AML-193 (cell line): ENCODE results near the gene OMP.

ENCODE experiments used
- DNase-seq, 2 experiments: peaks; one replicate each; lab custom pipeline; 2025; lab: John Stamatoyannopoulos, UW

OMP gene

DNA sequence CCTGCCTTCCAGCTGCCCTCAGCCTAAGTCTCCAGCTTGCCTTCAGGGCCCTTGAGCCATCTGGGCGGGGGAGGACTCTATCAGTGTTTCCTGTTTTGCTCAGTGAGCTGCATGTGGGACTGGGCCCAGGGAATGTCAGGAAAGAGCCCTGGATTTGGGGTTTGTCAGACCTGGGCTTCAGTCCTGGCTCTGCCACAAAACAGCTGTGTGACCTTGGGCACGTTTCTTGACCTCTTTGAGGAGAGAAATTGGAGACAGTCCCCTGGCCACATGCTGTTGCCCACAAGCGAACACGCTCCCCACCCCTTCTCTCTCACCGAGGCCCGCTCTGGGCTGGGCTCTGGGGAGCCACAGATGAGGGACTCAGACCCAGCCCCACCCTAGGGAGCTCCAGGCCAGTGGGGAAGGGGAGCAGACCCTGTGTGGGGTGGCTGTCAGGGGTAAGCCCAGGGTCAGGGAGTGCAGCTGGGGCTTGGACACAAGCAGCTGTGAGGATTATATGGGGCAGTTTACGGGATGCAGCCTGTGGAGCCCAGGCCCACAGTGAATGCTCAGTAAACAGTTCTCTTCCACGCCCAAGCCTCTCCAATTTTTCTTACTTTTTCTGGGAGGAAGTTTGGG lies 37.7 kb downstream of the OMP start:
- DNase-seq: no peak

DNA sequence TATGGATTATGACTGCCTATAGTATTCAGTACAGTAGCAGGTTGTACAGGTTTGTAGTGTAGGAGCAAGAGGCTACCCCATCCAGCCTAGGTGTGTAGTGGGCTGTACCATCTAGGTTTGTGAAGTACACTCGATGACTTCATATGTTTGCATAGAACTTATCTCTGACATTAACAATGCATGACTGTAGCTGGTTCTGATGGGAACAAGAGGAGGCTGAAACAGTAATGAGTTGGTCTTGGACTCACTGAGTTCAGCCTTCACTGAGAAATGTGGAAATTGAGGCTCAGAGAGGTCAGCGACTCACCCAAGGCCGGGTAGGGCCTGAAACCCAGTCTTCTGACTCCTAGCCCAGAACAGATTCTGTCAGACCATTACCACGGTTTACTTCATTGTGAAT lies 38.4 kb downstream of the OMP start:
- no peak for DNase-seq

DNA sequence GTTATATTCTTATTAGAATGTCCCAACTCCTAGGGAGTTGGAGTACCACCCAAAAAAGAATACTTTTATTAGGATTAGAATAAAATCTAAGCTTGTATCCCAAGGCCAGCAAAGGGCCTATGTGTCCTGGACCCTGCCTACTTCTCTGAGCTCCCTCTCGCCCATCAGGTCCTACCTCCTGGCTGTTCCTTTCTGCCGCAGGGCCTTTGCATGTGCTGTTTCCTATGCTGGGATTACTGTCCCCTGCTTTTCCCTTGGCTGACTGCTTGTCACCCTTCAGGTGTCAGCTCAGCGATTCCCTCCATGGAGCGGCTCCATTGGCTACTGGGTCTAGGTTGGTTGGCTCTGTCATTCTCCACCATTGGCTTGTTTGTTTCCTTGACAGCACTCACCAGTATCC lies 38.8 kb downstream of the OMP start:
- no peak for DNase-seq

DNA sequence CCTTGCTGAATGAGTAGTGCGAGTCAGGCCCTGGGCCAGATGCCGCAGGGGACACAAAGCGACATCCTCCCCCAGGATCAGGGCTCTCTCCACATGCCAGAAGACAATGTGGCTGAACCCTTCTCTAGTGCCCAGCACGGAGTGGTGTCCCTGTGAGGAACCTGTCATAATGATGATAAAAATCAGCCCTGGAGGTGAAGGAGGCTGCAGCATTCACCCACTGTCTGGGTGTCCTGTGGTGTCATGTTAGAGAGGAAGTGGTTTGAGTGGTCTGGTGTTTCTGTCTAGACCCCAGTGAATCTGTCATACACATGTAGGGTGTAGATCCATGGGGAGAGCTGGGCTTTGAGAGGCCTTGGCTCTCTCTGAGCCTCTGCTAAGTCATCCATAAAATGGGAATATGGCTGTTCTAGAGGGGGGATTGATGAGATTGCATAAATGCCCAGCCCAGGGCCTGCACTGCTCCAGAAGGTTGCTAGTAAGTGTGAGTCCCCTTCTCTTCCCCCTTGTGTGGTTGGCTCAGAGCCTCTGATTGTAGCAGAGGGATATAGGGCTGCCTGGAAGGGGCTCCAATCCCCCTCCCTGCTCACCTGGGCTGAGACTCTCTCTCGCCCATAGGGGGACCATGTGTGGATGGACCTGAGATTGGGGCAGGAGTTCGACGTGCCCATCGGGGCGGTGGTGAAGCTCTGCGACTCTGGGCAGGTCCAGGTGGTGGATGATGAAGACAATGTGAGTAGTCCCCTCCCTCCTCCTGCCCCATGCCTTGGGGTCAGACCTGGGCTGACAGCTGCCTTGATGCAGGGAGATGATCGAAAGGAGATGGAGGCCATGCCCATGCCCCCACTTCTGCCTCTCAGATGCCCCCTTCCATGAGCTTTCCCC lies 39.7 kb downstream of the OMP start:
- no peak for DNase-seq

DNA sequence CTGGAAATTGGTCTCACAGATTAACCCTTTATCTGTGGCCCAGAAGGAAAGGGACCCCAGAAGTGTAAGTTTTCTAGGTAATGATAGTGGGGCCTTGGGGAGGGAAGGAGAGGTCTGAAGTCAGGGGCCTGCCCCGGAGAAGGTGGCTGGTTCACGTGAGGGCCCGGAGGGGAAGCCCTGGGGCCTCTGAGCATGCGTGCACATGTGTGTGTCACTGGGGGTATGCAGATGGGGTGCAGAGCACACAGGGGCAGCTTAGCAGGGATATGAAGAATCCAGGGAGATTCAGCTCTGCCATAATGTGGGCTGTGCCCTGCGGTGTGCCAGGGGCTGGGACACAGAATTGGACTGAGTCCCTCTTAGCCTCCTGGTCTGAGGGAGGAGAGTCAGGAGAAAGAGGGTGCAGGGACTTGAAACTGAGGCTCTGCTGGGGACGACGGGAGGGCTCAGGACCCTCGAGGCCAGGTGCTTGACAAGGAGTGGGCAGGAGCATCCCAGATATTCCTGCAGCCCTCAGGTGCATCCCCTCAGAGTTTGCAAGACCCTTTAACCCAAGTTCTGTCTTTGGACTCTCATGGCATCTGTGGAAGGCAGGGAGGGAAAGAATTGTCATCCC lies 40.9 kb downstream of the OMP start:
- no peak for DNase-seq

DNA sequence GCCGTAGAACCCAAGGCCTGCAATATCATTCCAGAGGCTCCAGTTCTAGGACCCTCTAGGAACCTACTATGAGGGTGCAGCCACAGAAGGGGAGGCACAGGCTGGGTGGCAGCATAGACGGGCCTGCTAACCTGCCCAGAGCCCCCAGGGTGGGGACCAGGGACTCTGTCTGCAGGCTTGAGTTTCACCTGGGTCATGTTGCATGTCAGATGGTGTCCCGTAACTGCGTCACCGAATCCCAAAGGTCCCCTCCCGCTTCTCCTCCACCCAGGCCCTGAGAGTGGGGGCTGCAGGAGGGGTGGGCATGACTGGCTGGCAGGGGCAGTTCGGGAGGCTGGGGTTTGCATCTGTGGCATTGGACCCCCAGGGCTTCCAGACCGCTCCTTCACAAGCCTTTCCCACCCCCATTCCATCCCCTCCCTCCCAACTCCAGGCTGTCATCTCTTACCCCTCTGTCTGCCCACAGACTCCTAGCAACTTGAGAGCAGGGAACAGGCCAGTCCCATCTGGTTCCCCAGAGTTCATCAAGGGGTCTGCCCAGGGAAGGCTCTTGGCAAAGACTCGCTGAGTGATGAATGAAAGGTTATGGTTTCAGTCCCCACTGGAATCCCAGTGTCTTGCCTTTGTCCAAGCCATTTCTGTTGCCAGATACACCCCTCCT lies 41.7 kb downstream of the OMP start:
- DNase-seq: no peak

DNA sequence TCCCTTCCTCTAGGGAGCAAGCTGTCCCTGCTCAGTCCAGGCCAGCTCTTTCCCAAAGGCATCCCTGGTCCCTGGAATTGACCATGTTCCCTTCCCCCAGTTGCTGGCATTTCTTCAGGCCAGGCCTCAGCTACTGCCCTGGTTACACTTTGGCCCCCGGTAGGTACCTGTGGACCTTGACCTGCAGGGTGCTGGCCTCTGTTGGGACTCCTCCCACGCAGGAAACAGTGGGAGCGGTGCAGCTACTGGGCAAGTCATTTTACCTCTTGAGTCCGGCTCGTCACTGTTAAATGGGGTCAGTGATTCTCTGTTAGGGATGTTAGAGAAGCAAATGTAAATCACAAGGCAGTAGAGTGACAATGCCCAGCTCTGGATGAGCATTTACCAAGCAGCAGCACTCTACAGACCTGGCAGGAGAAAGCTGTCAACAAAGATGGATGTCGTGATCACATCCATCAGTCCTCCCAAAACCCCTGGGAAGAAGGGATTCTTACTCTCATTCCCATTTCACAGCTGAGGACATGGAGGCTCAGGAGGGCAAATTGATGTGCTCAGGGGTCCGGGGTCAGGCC lies 42.3 kb downstream of the OMP start:
- DNase-seq: no peak

DNA sequence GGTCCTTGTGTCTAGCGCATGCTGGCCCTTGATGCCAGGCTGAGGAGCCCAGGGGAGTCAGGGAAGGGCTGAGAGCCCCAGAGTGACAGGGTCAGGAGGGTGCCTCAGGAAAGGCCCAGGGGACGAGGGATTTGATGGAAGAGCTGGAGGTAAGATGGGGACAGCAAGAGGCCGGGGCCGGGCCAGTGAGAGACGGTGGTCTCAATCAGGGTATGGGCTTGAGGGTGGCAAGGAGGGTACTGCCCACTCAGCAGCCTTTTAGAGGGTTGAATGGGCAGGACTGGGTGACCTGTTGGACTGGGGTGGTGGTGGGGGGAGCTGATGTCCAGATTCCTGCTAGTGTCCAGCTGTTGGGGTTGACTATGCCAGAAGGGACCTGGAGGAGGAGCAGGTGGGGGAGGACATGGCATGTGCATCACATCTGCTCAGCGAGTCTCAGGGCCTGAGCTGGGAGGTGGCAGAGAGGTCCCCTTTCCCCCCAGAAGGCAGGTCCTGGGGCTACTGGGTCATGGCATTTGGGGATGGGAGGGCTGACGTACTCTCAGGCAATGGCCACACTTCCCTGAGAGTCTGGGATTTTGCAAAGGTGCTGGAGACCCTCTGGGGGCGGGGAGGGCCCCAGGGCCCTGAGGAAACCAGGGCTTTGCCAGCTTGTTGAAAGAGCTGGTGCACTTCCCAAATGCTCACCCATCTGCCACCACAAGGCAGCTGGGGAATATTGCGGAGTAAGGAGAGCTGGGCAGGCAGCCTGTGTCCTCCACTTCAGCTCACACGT lies 43.8 kb downstream of the OMP start:
- no peak for DNase-seq

DNA sequence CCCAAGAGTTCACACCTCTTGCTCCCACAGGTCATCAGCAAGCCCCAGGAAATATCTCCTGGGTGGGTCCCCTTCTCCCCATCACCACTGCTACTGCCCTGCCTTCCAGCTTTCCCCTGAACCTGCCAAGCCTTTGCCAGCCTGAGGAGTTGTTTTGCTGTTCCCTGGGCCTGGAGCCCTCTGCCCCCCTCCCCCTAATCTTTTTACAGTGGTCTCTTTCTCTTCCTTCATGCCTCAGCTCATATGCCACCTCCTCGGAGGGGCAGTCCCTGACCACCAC lies 44.3 kb downstream of the OMP start:
- no peak for DNase-seq

DNA sequence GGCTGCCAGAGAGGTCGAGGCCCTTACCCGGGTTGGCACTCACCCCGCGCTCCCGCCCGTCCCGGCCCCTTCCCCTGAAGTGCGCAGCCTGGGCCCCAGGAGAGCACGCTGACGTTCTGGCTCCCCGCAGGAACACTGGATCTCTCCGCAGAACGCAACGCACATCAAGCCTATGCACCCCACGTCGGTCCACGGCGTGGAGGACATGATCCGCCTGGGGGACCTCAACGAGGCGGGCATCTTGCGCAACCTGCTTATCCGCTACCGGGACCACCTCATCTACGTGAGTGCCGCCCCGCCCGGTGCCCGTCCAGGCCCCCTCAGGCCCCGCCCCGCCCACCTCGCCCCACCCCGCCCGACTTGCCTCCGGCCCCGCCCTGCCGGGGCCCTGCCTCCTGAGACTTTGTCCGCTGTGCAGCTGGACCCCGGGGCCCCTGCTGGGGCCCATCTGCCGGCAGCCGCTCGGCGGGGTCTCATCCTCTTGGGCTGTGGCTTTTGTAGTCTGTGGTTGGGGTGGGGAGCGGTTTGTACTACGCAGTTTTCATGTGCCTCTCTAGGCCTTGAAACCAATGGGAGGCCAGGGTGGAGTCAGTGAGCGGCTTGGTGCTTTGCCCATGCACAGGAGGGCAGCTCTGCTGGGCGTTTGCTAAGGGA lies 45.2 kb downstream of the OMP start:
- DNase-seq: no peak

DNA sequence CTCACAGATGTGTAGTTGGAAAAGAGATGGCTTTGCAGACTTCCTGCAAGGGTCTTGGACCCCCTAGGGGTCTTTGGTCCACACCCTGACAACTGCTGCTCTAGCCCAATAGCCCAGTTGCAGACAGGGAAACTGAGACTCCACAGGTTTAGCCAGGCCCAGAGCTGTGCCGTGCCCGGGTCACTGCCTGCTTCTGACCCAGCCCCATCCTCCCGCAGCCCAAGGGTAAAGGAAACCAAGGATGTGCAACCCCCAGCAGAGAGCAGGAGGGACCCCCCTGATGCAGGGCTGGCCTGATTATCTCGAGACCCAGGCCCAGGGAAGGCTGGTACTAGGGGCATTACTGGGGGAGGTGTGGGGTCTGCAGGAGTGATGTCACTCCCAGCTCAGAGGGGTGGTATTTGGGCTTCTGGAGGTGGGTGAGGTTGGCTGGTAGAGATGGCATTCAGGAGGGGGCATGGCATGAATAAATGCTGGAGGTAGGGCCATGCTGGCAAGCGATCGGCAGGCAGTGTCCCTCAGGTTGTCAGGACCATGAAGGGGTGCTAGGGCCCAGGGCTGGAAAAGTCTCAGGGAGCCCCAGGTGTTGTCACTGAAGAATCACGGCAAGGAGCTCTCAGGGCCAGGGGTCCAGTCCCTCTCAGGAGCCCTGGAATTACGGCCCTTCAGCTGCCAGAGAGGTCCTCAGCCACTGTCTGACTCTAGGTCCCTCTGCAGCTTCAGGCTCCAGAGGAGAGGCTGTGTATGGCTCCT lies 46.5 kb downstream of the OMP start:
- DNase-seq: no peak

DNA sequence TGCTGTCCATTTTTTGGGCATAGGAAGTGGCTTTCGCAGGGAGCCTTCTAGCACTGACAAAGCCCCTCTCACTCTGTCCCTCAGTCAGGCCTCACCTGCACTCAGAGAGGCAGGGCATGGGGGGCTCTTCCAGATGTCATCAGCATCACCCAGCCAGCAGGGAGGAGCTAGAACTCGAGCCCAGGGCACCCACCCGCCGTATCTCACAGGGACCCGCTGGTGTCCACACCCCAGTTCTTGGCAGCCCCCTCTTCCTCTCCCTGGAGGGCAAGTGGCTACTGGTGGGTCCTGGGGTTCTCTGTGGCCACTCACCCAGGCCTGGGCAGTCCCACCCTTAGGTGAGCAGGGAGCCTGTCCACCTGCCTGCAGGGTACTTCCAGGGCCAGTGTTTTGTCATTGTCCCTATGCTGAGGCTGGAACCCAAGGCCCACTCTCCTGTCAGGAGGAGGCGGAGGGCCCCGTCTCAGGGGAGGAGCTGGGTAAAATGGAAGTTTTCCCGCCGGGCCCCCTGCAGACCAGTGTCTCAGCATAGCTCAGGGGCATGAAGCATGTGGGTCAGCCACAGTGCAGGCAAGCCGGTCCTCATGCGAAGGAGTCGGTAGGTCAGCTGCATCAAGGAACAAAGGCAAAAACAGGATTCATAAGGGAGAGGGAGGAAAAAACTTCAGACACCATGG lies 47.2 kb downstream of the OMP start:
- DNase-seq: no peak

DNA sequence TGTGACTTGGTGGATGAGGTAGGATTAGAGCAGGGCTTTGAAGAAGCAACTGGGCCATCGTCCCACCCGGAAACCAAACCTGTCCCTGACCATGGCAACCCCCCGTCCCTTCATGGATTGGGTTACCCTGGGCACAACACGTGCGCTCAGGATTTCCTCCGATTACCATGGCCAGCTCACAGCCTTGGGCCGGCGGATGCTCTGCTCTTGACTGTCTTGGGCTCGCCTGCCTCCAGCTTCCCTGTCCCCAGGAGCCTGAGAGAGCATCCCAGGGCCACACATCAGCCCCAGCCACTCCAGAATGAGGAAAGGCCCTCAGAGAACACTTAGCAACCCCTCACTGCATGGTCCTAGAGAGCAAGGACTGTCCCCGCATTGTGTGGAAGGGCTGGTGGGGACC lies 48.2 kb downstream of the OMP start:
- no peak for DNase-seq

DNA sequence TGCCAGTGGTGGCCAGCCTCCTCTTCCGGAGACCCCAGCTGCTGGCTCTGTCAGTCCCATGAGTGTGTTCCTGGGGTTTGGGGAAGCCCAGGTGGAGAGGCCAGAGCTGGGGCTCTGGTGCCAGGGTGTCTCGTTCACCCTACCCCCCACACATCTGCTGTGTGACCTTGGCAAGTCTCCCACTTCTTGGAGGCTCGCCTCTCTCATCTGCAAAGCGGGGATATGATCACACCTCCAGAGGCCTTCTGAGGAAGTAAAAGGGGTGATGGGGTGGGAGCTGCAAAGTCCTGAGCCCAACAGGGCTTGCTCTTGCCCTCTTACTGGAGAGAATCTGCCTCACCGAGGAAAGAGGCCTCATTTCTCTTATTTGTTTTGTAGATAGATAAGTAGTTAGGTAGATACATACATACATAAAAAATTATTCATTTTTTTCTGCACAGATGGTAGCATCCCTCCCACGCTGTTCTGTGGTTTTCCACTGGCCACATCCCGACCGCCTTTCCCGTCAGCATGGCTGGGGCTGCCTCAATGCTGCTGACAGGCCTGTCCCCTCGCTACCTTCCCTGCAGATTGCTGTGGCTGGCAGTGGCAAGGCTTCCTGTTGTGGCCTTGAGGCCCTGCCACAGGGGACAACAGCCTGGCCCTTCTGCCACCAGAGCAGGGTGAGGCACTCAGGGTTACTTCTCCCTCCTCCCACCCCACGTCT lies 49.3 kb downstream of the OMP start:
- DNase-seq: peak; percentile 39 to 57

DNA sequence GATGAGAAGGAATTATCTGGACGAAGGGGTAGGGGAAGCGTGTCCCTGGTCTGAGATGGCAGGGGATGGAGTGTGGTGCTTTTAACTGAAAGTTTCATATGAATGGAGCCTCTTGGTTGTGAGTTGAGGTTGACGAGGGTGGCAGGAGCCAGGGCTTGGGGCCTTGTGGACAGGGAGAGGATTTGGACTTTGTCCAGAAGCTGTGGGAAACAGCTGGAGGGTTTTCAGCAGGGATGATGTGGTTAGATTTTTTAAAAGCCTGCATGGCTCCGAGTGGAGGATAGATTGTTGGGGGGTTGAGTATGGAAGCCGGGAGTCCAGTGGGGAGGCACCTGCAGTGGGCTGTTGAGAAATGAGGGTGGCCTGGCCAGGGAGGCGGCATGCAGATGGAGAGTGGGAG lies 50.2 kb downstream of the OMP start:
- no peak for DNase-seq
